ENCODE measurements around the gene CLIC6.
"Not testable (repeated sequence)": the region's sequence is repeated elsewhere in the genome, so short reads cannot be mapped to it uniquely, and the experiment has no call there.

DNA sequence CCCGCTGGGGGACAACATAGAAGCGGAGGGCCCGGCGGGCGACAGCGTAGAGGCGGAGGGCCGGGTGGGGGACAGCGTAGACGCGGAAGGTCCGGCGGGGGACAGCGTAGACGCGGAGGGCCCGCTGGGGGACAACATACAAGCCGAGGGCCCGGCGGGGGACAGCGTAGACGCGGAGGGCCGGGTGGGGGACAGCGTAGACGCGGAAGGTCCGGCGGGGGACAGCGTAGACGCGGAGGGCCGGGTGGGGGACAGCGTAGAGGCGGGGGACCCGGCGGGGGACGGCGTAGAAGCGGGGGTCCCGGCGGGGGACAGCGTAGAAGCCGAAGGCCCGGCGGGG lies 1.1 kb downstream of the CLIC6 start:
- TF ChIP-seq, protein P1, sequence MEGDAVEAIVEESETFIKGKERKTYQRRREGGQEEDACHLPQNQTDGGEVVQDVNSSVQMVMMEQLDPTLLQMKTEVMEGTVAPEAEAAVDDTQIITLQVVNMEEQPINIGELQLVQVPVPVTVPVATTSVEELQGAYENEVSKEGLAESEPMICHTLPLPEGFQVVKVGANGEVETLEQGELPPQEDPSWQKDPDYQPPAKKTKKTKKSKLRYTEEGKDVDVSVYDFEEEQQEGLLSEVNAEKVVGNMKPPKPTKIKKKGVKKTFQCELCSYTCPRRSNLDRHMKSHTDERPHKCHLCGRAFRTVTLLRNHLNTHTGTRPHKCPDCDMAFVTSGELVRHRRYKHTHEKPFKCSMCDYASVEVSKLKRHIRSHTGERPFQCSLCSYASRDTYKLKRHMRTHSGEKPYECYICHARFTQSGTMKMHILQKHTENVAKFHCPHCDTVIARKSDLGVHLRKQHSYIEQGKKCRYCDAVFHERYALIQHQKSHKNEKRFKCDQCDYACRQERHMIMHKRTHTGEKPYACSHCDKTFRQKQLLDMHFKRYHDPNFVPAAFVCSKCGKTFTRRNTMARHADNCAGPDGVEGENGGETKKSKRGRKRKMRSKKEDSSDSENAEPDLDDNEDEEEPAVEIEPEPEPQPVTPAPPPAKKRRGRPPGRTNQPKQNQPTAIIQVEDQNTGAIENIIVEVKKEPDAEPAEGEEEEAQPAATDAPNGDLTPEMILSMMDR (IDR thresholded peaks at IDR 0.05; ENCODE audit: low read length) = not testable (repeated sequence)
- not testable (repeated sequence) for TF ChIP-seq EZH2 (optimal IDR thresholded peaks at IDR 0.05; ENCODE audit: low read depth, low read length); EZH2phosphoT487 (IDR thresholded peaks at IDR 0.05; ENCODE audit: low read length)
